WTC11 (cell line): ENCODE data around the gene SLC26A11. TPM values are rescaled to one million over a fixed set of nuclear protein-coding genes. Genes with fewer than 3 reads are reported as not detected.

Source experiments
- ATAC-seq: fragments of 200-7000 bp; cut with Tn5 transposase; 2 replicates; pipeline ENCODE4 v1.10.0; 2021; ENCODE audit warnings: mild to moderate bottlenecking, moderate library complexity
- CTCF ChIA-PET: fragments of 300-600 bp; sonication (Branson Sonifier 250); formaldehyde crosslinking; loops from one replicate; lab custom pipeline; 2021; ENCODE audit warnings: antibody characterized with exemption; lab: Charles Lee
- POLR2A ChIA-PET: fragments of 350-600 bp; sonication (Branson Sonifier 250); formaldehyde crosslinking; loops from one replicate; lab custom pipeline; 2021; ENCODE audit warnings: antibody characterized with exemption; lab: Charles Lee
- DNase-seq: peaks from one replicate; pipeline ENCODE4 v3.0.0; 2021; ENCODE audit warnings: low spot score
- H3K27ac Mint-ChIP-seq: 2 replicates; pipeline ENCODE4 v1.8.0; 2021; ENCODE audit warnings: mixed read lengths
- H3K27me3 Mint-ChIP-seq: 2 replicates; pipeline ENCODE4 v1.8.0; 2021; ENCODE audit warnings: low read depth, mild to moderate bottlenecking, moderate library complexity, mixed read lengths
- H3K36me3 Mint-ChIP-seq: 2 replicates; pipeline ENCODE4 v1.8.0; 2021; ENCODE audit warnings: mixed read lengths
- H3K4me1 Mint-ChIP-seq: 2 replicates; pipeline ENCODE4 v1.8.0; 2022; ENCODE audit warnings: mixed read lengths
- H3K4me3 Mint-ChIP-seq: 2 replicates; pipeline ENCODE4 v1.8.0; 2021; ENCODE audit warnings: mild to moderate bottlenecking, moderate library complexity, mixed read lengths
- H3K9me3 Mint-ChIP-seq: 2 replicates; pipeline ENCODE4 v1.8.0; 2021; ENCODE audit warnings: mixed read lengths
- ATF1 ChIP-seq: sonication (generic); formaldehyde crosslinking; IDR thresholded peaks from 2 replicates; pipeline ENCODE4 v1.8.1; 2023; ENCODE audit warnings: mild to moderate bottlenecking, moderate library complexity, missing genetic modification reagents
- FOXP1 ChIP-seq: sonication (generic); formaldehyde crosslinking; IDR thresholded peaks from 2 replicates; pipeline ENCODE4 v1.8.0; 2022; ENCODE audit warnings: missing genetic modification reagents, mild to moderate bottlenecking, moderate library complexity, borderline replicate concordance
- GTF2I ChIP-seq: fragments of 250-450 bp; sonication (Bioruptor Pico); conservative IDR thresholded peaks from 2 replicates; pipeline ENCODE4 v1.4.0; 2021; ENCODE audit warnings: mild to moderate bottlenecking
- IRF2 ChIP-seq: sonication (generic); formaldehyde crosslinking; IDR thresholded peaks from 2 replicates; pipeline ENCODE4 v1.8.0; 2022; ENCODE audit warnings: low read depth, missing genetic modification reagents, borderline replicate concordance
- MYBL2 ChIP-seq: sonication (generic); formaldehyde crosslinking; IDR thresholded peaks from 2 replicates; pipeline ENCODE4 v1.8.1; 2023; ENCODE audit warnings: mild to moderate bottlenecking, moderate library complexity, missing genetic modification reagents
- NR2C2 ChIP-seq: sonication (generic); formaldehyde crosslinking; IDR thresholded peaks from 2 replicates; pipeline ENCODE4 v1.8.0; 2022; ENCODE audit warnings: mild to moderate bottlenecking, missing genetic modification reagents
- RELA ChIP-seq: sonication (generic); formaldehyde crosslinking; IDR thresholded peaks from 2 replicates; pipeline ENCODE4 v1.8.1; 2022; ENCODE audit warnings: missing genetic modification reagents, mild to moderate bottlenecking, borderline replicate concordance
- SOX15 ChIP-seq: fragments of 250-450 bp; sonication (Bioruptor Pico); IDR thresholded peaks from 2 replicates; pipeline ENCODE4 v1.9.0; 2021; ENCODE audit warnings: mild to moderate bottlenecking
- TCF7 ChIP-seq: sonication (generic); formaldehyde crosslinking; IDR thresholded peaks from 2 replicates; pipeline ENCODE4 v1.8.0; 2022; ENCODE audit warnings: mild to moderate bottlenecking, low read depth, missing genetic modification reagents, moderate library complexity
- TP53 ChIP-seq: sonication (generic); formaldehyde crosslinking; IDR thresholded peaks from 2 replicates; pipeline ENCODE4 v1.8.1; 2023; ENCODE audit warnings: mild to moderate bottlenecking, missing genetic modification reagents
- ZBTB21 ChIP-seq: sonication (generic); formaldehyde crosslinking; IDR thresholded peaks from 2 replicates; pipeline ENCODE4 v1.8.1; 2023; ENCODE audit warnings: mild to moderate bottlenecking, missing genetic modification reagents, borderline replicate concordance
- ZNF219 ChIP-seq: sonication (generic); formaldehyde crosslinking; IDR thresholded peaks from 2 replicates; pipeline ENCODE4 v1.8.0; 2023; ENCODE audit warnings: missing genetic modification reagents, mild to moderate bottlenecking, borderline replicate concordance
- ZNF423 ChIP-seq: fragments of 250-450 bp; sonication (Bioruptor Pico); IDR thresholded peaks from 2 replicates; pipeline ENCODE4 v2.1.2; 2022; ENCODE audit warnings: mild to moderate bottlenecking, moderate library complexity
- total RNA-seq: library from RNA; stranded (reverse); gene quantifications from 3 replicates; pipeline ENCODE4 v1.2.3, GENCODE V29; 2021
- TF ChIP-seq, protein P1 (sequence below): sonication (generic); formaldehyde crosslinking; IDR thresholded peaks from 2 replicates; pipeline ENCODE4 v1.8.1; 2023; ENCODE audit warnings: mild to moderate bottlenecking, missing genetic modification reagents, borderline replicate concordance
- TF ChIP-seq, protein P2 (sequence below): sonication (generic); formaldehyde crosslinking; IDR thresholded peaks from 2 replicates; pipeline ENCODE4 v1.8.0; 2022; ENCODE audit warnings: mild to moderate bottlenecking, missing genetic modification reagents
- TF ChIP-seq, protein P3 (sequence below): fragments of 250-450 bp; sonication (Bioruptor Pico); IDR thresholded peaks from 2 replicates; pipeline ENCODE4 v2.1.2; 2022; ENCODE audit warnings: mild to moderate bottlenecking, moderate library complexity
- TF ChIP-seq, protein P4 (sequence below): sonication (generic); formaldehyde crosslinking; IDR thresholded peaks from 2 replicates; pipeline ENCODE4 v1.8.1; 2023; ENCODE audit warnings: mild to moderate bottlenecking, missing genetic modification reagents
- TF ChIP-seq, protein P5 (sequence below): sonication (generic); formaldehyde crosslinking; IDR thresholded peaks from 2 replicates; pipeline ENCODE4 v1.8.0; 2022; ENCODE audit warnings: missing genetic modification reagents
- TF ChIP-seq, protein P6 (sequence below): sonication (generic); formaldehyde crosslinking; IDR thresholded peaks from 2 replicates; pipeline ENCODE4 v1.8.0; 2023; ENCODE audit warnings: missing genetic modification reagents
- TF ChIP-seq, protein P7 (sequence below): fragments of 250-450 bp; sonication (Bioruptor Pico); IDR thresholded peaks from 2 replicates; pipeline ENCODE4 v1.9.0; 2021; ENCODE audit warnings: moderate library complexity, mild to moderate bottlenecking, inconsistent platforms, borderline replicate concordance

Gene SLC26A11
- total RNA-seq, 1 experiment from 2014 or later: 26.4 TPM

DNA sequence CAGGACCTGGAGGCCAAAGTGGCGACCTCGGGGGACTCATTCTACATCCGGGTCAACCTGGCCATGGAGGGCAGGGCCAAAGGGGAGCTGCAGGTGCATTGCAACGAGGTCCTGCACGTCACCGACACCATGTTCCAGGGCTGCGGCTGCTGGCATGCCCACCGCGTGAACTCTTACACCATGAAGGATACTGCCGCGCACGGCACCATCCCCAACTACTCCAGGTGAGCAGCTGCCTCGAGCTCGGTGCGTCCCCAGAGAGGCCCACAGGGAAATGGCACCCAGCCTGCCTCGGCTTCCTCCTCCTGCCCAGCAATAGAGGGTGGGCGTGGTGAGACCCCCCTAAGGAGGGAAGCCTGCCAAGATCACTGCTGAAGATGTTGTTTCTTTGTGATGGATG is 18.0 kb upstream of the SLC26A11 start (continued):
- TF ChIP-seq, protein P1, sequence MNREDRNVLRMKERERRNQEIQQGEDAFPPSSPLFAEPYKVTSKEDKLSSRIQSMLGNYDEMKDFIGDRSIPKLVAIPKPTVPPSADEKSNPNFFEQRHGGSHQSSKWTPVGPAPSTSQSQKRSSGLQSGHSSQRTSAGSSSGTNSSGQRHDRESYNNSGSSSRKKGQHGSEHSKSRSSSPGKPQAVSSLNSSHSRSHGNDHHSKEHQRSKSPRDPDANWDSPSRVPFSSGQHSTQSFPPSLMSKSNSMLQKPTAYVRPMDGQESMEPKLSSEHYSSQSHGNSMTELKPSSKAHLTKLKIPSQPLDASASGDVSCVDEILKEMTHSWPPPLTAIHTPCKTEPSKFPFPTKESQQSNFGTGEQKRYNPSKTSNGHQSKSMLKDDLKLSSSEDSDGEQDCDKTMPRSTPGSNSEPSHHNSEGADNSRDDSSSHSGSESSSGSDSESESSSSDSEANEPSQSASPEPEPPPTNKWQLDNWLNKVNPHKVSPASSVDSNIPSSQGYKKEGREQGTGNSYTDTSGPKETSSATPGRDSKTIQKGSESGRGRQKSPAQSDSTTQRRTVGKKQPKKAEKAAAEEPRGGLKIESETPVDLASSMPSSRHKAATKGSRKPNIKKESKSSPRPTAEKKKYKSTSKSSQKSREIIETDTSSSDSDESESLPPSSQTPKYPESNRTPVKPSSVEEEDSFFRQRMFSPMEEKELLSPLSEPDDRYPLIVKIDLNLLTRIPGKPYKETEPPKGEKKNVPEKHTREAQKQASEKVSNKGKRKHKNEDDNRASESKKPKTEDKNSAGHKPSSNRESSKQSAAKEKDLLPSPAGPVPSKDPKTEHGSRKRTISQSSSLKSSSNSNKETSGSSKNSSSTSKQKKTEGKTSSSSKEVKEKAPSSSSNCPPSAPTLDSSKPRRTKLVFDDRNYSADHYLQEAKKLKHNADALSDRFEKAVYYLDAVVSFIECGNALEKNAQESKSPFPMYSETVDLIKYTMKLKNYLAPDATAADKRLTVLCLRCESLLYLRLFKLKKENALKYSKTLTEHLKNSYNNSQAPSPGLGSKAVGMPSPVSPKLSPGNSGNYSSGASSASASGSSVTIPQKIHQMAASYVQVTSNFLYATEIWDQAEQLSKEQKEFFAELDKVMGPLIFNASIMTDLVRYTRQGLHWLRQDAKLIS (CRISPR knock-in tag): no peak
- TF ChIP-seq RELA (CRISPR knock-in tag) (no peak), FOXP1 (CRISPR knock-in tag) (no peak), ATF1 (no peak), IRF2 (CRISPR knock-in tag) (no peak), NR2C2 (no peak), ZNF423 (CRISPR knock-in tag) (no peak), TCF7 (CRISPR knock-in tag) (no peak), ZBTB21 (no peak)
- TF ChIP-seq, protein P2, sequence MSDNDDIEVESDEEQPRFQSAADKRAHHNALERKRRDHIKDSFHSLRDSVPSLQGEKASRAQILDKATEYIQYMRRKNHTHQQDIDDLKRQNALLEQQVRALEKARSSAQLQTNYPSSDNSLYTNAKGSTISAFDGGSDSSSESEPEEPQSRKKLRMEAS (CRISPR knock-in tag): no peak
- TF ChIP-seq, protein P3, sequence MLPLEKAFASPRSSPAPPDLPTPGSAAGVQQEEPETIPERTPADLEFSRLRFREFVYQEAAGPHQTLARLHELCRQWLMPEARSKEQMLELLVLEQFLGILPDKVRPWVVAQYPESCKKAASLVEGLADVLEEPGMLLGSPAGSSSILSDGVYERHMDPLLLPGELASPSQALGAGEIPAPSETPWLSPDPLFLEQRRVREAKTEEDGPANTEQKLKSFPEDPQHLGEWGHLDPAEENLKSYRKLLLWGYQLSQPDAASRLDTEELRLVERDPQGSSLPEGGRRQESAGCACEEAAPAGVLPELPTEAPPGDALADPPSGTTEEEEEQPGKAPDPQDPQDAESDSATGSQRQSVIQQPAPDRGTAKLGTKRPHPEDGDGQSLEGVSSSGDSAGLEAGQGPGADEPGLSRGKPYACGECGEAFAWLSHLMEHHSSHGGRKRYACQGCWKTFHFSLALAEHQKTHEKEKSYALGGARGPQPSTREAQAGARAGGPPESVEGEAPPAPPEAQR: no peak
- TF ChIP-seq, protein P4, sequence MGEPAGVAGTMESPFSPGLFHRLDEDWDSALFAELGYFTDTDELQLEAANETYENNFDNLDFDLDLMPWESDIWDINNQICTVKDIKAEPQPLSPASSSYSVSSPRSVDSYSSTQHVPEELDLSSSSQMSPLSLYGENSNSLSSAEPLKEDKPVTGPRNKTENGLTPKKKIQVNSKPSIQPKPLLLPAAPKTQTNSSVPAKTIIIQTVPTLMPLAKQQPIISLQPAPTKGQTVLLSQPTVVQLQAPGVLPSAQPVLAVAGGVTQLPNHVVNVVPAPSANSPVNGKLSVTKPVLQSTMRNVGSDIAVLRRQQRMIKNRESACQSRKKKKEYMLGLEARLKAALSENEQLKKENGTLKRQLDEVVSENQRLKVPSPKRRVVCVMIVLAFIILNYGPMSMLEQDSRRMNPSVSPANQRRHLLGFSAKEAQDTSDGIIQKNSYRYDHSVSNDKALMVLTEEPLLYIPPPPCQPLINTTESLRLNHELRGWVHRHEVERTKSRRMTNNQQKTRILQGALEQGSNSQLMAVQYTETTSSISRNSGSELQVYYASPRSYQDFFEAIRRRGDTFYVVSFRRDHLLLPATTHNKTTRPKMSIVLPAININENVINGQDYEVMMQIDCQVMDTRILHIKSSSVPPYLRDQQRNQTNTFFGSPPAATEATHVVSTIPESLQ (CRISPR knock-in tag): no peak

DNA sequence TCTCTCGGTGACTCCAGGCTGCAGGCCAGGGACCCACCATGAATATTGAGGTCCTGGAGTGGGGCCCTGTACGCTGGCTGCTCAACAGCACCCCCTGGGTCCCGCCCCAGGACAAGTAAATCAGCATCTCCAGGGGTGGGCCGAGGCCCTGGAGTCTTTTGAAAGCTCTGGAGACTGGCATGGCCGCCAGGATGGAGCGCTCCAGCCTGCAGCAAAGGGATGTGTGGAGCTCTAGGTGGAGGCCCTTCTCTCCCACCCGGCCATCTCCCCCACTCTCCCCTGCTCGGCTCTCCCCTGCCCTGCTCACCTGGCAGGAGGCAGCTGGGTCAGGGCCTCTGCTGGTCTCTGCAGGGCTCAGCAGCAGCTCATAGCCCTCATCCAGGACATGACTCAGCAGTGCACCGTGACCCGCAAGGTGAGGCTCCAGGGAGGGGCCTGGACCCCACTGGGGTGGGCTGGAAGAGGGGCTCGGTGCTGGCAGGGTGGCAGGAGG is 16.7 kb upstream of the SLC26A11 start:
- ChIA-PET POLR2A (interaction anchor here (0.8 kb wide), 1 partner anchor 9 kb away, joined by 3 read pairs; no protein-coding TSS in a partner anchor), CTCF (interaction anchor here (0.5 to 2.1 kb wide), 8 partner anchors 17 to 170 kb away, joined by 3 to 10 read pairs (median 3); partner anchors contain the start of genes SGSH and SLC26A11)
- Mint-ChIP-seq H3K4me3 (no peak overlapping the region), H3K4me1 (no peaks in the 10 kb centered on the region), H3K27ac (no peak overlapping the region), H3K36me3 (peaks cover 5% of the 10 kb centered on the region), H3K27me3 (no peaks in the 10 kb centered on the region), H3K9me3 (no peaks in the 10 kb centered on the region)
- no peak for DNase-seq
- peak; percentile 33 for ATAC-seq
- TF ChIP-seq TP53 (CRISPR knock-in tag): no peak
- TF ChIP-seq, protein P5, sequence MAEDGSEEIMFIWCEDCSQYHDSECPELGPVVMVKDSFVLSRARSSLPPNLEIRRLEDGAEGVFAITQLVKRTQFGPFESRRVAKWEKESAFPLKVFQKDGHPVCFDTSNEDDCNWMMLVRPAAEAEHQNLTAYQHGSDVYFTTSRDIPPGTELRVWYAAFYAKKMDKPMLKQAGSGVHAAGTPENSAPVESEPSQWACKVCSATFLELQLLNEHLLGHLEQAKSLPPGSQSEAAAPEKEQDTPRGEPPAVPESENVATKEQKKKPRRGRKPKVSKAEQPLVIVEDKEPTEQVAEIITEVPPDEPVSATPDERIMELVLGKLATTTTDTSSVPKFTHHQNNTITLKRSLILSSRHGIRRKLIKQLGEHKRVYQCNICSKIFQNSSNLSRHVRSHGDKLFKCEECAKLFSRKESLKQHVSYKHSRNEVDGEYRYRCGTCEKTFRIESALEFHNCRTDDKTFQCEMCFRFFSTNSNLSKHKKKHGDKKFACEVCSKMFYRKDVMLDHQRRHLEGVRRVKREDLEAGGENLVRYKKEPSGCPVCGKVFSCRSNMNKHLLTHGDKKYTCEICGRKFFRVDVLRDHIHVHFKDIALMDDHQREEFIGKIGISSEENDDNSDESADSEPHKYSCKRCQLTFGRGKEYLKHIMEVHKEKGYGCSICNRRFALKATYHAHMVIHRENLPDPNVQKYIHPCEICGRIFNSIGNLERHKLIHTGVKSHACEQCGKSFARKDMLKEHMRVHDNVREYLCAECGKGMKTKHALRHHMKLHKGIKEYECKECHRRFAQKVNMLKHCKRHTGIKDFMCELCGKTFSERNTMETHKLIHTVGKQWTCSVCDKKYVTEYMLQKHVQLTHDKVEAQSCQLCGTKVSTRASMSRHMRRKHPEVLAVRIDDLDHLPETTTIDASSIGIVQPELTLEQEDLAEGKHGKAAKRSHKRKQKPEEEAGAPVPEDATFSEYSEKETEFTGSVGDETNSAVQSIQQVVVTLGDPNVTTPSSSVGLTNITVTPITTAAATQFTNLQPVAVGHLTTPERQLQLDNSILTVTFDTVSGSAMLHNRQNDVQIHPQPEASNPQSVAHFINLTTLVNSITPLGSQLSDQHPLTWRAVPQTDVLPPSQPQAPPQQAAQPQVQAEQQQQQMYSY (CRISPR knock-in tag): peak; percentile 61
- TF ChIP-seq SOX15 (CRISPR knock-in tag): no peak
- peak; percentile 65 for TF ChIP-seq ZNF423 (CRISPR knock-in tag)
- no peak for TF ChIP-seq GTF2I (CRISPR knock-in tag)
- TF ChIP-seq, protein P6, sequence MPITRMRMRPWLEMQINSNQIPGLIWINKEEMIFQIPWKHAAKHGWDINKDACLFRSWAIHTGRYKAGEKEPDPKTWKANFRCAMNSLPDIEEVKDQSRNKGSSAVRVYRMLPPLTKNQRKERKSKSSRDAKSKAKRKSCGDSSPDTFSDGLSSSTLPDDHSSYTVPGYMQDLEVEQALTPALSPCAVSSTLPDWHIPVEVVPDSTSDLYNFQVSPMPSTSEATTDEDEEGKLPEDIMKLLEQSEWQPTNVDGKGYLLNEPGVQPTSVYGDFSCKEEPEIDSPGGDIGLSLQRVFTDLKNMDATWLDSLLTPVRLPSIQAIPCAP (CRISPR knock-in tag): no peak
- TF ChIP-seq, protein P7, sequence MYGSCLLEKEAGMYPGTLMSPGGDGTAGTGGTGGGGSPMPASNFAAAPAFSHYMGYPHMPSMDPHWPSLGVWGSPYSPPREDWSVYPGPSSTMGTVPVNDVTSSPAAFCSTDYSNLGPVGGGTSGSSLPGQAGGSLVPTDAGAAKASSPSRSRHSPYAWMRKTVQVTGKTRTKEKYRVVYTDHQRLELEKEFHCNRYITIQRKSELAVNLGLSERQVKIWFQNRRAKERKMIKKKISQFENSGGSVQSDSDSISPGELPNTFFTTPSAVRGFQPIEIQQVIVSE (CRISPR knock-in tag): no peak
- no peak for TF ChIP-seq MYBL2
- TF ChIP-seq ZNF219: no peak
